IPS DF 6.9 (cell line): Measurements from ENCODE around the gene CT83.

Source experiments
- DNase-seq: peaks from one replicate; pipeline ENCODE4 v3.0.0-alpha.2; 2013; ENCODE audit warnings: low read depth, low spot score
- H3K27ac ChIP-seq: one replicate; pipeline ENCODE4 v1.5.1; 2013; ENCODE audit warnings: low read length, control low read depth
- H3K27me3 ChIP-seq: 2 replicates; pipeline ENCODE4 v1.6.1; 2013; ENCODE audit warnings: mild to moderate bottlenecking, low read length; ENCODE audit not compliant: control insufficient read depth, insufficient read depth
- H3K36me3 ChIP-seq: 2 replicates; pipeline ENCODE4 v1.6.1; 2013; ENCODE audit warnings: low read length; ENCODE audit not compliant: control insufficient read depth, insufficient read depth
- H3K4me1 ChIP-seq: 2 replicates; pipeline ENCODE4 v1.6.1; 2013; ENCODE audit warnings: low read length; ENCODE audit not compliant: control insufficient read depth, insufficient read depth
- H3K4me3 ChIP-seq: 2 replicates; pipeline ENCODE4 v1.5.1; 2013; ENCODE audit warnings: mild to moderate bottlenecking, low read length
- H3K9me3 ChIP-seq: 2 replicates; pipeline ENCODE4 v1.6.1; 2013; ENCODE audit warnings: low read length, inconsistent platforms; ENCODE audit not compliant: control insufficient read depth, insufficient read depth
- WGBS: extraction: QIAGEN DNeasy Blood & Tissue Kit; methylation state at CpG from one replicate; pipeline ENCODE4 v1.1.7; 2013; ENCODE audit warnings: mixed read lengths, missing lambda C conversion rate; ENCODE audit not compliant: insufficient read length, insufficient coverage; 5-methylcytosine and 5-hydroxymethylcytosine counted together

Gene CT83

DNA sequence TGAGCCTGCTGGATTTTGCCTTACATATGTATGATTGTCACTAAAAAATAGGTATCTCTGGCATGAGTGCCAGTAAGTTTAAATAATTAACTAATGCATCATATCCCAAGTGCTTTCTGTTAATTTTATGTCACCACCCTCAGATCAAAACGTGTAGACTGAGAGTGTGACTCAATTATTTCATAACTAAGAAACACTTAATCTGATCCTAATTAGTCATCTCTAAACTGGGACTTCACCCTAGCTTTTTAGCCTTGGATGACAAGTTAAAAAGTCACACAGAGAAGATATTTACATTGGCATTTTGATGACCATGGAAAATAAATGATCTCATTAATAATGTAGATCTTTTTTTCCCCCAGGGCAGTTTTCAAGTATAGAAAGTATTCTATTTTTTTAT, 49.5 kb downstream of the CT83 start:
- Histone ChIP-seq H3K9me3 (no peaks in the 10 kb centered on the region), H3K36me3 (no peaks in the 10 kb centered on the region), H3K4me1 (no peaks in the 10 kb centered on the region), H3K27ac (no peak overlapping the region), H3K27me3 (no peaks in the 10 kb centered on the region), H3K4me3 (no peak overlapping the region)
- no peak for DNase-seq
- no CpG with 5 or more reads among the region's 1 CpG for WGBS
